Right lobe of liver (tissue), 4 donors: ENCODE measurements around the gene RAD51AP2.

Source experiments
- POLR2A ChIP-seq: fragments of 450-650 bp; IDR thresholded peaks from one replicate; pipeline ENCODE4 v1.6.1; 2017; ENCODE audit warnings: antibody characterized with exemption, mild to moderate bottlenecking
- TF ChIP-seq, protein P1 (sequence below), 4 donors: fragments of 200-600 bp in 3 of 4; fragments of 450-650 bp in 1 of 4; IDR thresholded peaks; one replicate each; pipeline versions ENCODE4 v1.5.1 to v1.8.0; 2016 to 2022; ENCODE audit warnings: antibody characterized with exemption in 4 of 4, mild to moderate bottlenecking in 2 of 4
- donor health status: DM: no; HTN: no; CAD: no.
- donor health status: DM: no; HTN: no; CAD: no.
- donor health status: DM: no; HTN: yes; CAD: no.

DNA sequence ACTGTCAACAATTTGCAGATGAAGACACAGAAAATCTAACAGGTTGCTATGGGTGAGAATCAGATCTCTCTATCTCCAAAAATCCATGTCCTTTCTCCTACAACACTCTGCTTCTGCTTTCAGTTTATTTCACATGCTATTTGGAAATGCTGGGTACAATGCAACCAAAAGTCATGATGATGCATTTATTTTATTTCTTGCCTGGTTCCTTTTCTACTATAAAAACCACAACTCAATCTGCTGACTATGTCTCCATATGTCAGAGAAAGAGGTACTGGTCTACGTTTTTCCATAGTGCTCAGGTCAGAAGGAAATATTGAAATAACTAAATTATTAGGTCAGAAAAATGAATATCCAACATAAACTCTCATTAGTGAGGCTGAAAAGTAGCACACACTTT lies 20.5 kb downstream of the RAD51AP2 start:
- TF ChIP-seq, protein P1, sequence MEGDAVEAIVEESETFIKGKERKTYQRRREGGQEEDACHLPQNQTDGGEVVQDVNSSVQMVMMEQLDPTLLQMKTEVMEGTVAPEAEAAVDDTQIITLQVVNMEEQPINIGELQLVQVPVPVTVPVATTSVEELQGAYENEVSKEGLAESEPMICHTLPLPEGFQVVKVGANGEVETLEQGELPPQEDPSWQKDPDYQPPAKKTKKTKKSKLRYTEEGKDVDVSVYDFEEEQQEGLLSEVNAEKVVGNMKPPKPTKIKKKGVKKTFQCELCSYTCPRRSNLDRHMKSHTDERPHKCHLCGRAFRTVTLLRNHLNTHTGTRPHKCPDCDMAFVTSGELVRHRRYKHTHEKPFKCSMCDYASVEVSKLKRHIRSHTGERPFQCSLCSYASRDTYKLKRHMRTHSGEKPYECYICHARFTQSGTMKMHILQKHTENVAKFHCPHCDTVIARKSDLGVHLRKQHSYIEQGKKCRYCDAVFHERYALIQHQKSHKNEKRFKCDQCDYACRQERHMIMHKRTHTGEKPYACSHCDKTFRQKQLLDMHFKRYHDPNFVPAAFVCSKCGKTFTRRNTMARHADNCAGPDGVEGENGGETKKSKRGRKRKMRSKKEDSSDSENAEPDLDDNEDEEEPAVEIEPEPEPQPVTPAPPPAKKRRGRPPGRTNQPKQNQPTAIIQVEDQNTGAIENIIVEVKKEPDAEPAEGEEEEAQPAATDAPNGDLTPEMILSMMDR (IDR thresholded peaks at IDR 0.05) = no peak
- TF ChIP-seq POLR2A = no peak
